ENCODE results near the gene RPP25. TPM values are rescaled to one million over a fixed set of nuclear protein-coding genes. Genes with fewer than 3 reads are reported as not detected.

Gene RPP25
- total RNA-seq, 1 experiment from 2014 or later = 14.9 TPM

DNA sequence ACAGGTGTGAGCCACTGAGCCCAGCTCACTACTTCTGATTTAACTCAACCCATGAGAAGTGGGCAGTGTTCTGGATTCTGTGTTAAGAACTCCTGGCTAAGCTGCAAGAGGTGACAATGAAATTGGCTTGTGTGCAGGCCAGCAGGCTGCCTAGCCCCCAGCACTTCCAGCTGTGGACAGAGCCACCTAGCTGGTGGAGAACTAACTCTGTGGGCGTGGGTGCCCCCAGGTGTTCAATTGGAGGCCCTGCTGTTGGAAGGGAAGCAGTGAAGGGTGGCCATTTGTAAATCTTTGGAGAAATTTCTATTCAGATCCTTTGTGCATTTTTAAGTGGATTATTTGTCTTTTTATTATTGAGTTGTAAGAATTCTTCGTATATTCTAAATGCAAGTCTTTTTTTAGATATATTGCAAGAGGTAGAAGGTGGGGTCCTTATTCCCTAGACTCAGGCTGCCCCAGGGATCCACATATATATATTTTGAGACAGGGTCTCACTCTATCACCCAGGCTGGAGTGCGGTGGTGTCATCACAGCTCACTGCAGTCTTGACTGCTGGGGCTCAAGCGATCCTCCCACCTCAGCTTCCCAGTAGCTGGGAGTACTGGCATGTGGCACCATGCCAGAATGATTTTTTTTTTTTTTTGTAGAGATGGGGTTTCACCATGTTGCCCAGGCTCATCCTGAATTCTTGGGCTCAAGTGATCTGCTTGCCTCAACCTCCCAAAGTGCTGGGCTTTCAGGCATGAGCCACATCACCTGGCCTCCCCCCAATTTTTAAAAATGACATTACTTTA is 31.6 kb upstream of the RPP25 start:
- CTCF ChIA-PET = interaction anchor here (0.6 to 1.8 kb wide), 6 partner anchors 31 to 641 kb away, joined by 3 to 12 read pairs (median 6); partner anchors contain the start of gene RPP25
- no TSS peak for BruUV-seq (replicated peaks)
- Mint-ChIP-seq H3K27me3 (ENCODE audit: unreplicated experiment) (peaks cover 58% of the 10 kb centered on the region), H3K4me3 (ENCODE audit: low read depth, unreplicated experiment) (no peak overlapping the region), H3K27ac (ENCODE audit: unreplicated experiment) (no peak overlapping the region), H3K4me1 (ENCODE audit: low read depth, unreplicated experiment) (peaks cover 15% of the 10 kb centered on the region), H3K9me3 (ENCODE audit: low read depth, unreplicated experiment) (no peaks in the 10 kb centered on the region), H3K36me3 (ENCODE audit: insufficient read depth, unreplicated experiment) (no peaks in the 10 kb centered on the region)
- DNase-seq = peak; percentile 80
- TF ChIP-seq, protein P1, sequence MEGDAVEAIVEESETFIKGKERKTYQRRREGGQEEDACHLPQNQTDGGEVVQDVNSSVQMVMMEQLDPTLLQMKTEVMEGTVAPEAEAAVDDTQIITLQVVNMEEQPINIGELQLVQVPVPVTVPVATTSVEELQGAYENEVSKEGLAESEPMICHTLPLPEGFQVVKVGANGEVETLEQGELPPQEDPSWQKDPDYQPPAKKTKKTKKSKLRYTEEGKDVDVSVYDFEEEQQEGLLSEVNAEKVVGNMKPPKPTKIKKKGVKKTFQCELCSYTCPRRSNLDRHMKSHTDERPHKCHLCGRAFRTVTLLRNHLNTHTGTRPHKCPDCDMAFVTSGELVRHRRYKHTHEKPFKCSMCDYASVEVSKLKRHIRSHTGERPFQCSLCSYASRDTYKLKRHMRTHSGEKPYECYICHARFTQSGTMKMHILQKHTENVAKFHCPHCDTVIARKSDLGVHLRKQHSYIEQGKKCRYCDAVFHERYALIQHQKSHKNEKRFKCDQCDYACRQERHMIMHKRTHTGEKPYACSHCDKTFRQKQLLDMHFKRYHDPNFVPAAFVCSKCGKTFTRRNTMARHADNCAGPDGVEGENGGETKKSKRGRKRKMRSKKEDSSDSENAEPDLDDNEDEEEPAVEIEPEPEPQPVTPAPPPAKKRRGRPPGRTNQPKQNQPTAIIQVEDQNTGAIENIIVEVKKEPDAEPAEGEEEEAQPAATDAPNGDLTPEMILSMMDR (IDR thresholded peaks at IDR 0.05; ENCODE audit: unreplicated experiment) = peak; percentile 57
- intact Hi-C loops (cut with micrococcal nuclease; ENCODE audit: unreplicated experiment) = no loop called here

- BruUV-seq (replicated peaks) = no TSS peak
- Mint-ChIP-seq H3K36me3 (ENCODE audit: insufficient read depth, unreplicated experiment) (no peaks in the 10 kb centered on the region), H3K4me1 (ENCODE audit: low read depth, unreplicated experiment) (peaks cover 15% of the 10 kb centered on the region), H3K27me3 (ENCODE audit: unreplicated experiment) (peaks cover 35% of the 10 kb centered on the region), H3K9me3 (ENCODE audit: low read depth, unreplicated experiment) (no peaks in the 10 kb centered on the region), H3K4me3 (ENCODE audit: low read depth, unreplicated experiment) (no peak overlapping the region), H3K27ac (ENCODE audit: unreplicated experiment) (no peak overlapping the region)
- CTCF ChIA-PET = interaction anchor here (0.6 kb wide), 1 partner anchor 15 kb away, joined by 3 read pairs; no protein-coding TSS in a partner anchor
- intact Hi-C loops (cut with micrococcal nuclease; ENCODE audit: unreplicated experiment) = no loop called here
- TF ChIP-seq, protein P1 (IDR thresholded peaks at IDR 0.05; ENCODE audit: unreplicated experiment) = no peak
- DNase-seq = peak; percentile 22
Measured at GRCh38 chr15:74983725-74984231, 27.2 kb upstream of the RPP25 start.

- no peak overlapping the region for H3K4me3 Mint-ChIP-seq (ENCODE audit: low read depth, unreplicated experiment)
- TF ChIP-seq, protein P1 (IDR thresholded peaks at IDR 0.05; ENCODE audit: unreplicated experiment) = no peak
- H3K36me3 Mint-ChIP-seq (ENCODE audit: insufficient read depth, unreplicated experiment) = no peaks in the 10 kb centered on the region
- no peaks in the 10 kb centered on the region for H3K9me3 Mint-ChIP-seq (ENCODE audit: low read depth, unreplicated experiment)
- no peak for DNase-seq
- CTCF ChIA-PET = interaction anchor here (0.6 to 0.7 kb wide), 3 partner anchors 38 to 123 kb away, joined by 3 to 5 read pairs (median 3); no protein-coding TSS in a partner anchor
- no peak overlapping the region for H3K27ac Mint-ChIP-seq (ENCODE audit: unreplicated experiment)
- no TSS peak for BruUV-seq (replicated peaks)
- peaks cover 30% of the 10 kb centered on the region for H3K27me3 Mint-ChIP-seq (ENCODE audit: unreplicated experiment)
- intact Hi-C loops (cut with micrococcal nuclease; ENCODE audit: unreplicated experiment) = no loop called here
- peaks cover 15% of the 10 kb centered on the region for H3K4me1 Mint-ChIP-seq (ENCODE audit: low read depth, unreplicated experiment)
Measured at GRCh38 chr15:74982183-74982582, 25.6 kb upstream of the RPP25 start.

DNA sequence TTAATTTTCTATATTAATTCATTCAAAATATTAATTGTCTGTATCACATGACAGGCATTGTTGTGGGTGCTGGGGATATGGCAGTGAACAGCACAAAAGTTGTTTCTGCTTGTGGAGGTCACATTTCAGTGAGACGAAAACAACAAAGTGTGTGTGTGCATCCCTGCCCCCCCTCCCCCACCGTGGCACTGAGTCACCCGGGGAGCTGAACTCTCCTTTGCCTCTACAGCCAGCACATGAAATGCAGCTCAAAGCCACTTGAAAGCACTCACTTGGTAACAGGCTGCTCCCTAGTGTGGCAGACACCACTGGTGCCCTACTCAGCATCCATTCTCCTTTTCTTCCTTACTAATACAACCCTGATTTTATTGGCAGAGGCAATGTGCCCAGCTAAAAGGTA is 21.9 kb upstream of the RPP25 start:
- no peak for DNase-seq
- H3K4me1 Mint-ChIP-seq (ENCODE audit: low read depth, unreplicated experiment) = peaks cover 3% of the 10 kb centered on the region
- no peak overlapping the region for H3K27ac Mint-ChIP-seq (ENCODE audit: unreplicated experiment)
- no peak overlapping the region for H3K4me3 Mint-ChIP-seq (ENCODE audit: low read depth, unreplicated experiment)
- TF ChIP-seq, protein P1 (IDR thresholded peaks at IDR 0.05; ENCODE audit: unreplicated experiment) = no peak
- no TSS peak for BruUV-seq (replicated peaks)
- no peaks in the 10 kb centered on the region for H3K36me3 Mint-ChIP-seq (ENCODE audit: insufficient read depth, unreplicated experiment)
- H3K9me3 Mint-ChIP-seq (ENCODE audit: low read depth, unreplicated experiment) = no peaks in the 10 kb centered on the region
- intact Hi-C loops (cut with micrococcal nuclease; ENCODE audit: unreplicated experiment) = no loop called here
- CTCF ChIA-PET = interaction anchor here (0.7 to 1.9 kb wide), 2 partner anchors 17 to 181 kb away, joined by 3 to 4 read pairs; partner anchors contain the start of gene SCAMP5
- peaks cover 15% of the 10 kb centered on the region for H3K27me3 Mint-ChIP-seq (ENCODE audit: unreplicated experiment)

Measured in Calu3 (cell line).